MM.1S (cell line): Measurements from ENCODE around the gene PHETA2.

ENCODE experiments used
- EZH2 ChIP-seq: fragments of 300-600 bp; sonication (generic); optimal IDR thresholded peaks from 2 replicates; pipeline ENCODE3; 2017; ENCODE audit warnings: low read depth, mild to moderate bottlenecking, antibody characterized with exemption, low read length, mixed read lengths
- TF ChIP-seq, protein P1 (sequence below): fragments of 300-600 bp; sonication (generic); IDR thresholded peaks from 2 replicates; pipeline ENCODE4 v1.5.1; 2016; ENCODE audit warnings: antibody characterized with exemption, low read length, mixed read lengths

- TF ChIP-seq, protein P1, sequence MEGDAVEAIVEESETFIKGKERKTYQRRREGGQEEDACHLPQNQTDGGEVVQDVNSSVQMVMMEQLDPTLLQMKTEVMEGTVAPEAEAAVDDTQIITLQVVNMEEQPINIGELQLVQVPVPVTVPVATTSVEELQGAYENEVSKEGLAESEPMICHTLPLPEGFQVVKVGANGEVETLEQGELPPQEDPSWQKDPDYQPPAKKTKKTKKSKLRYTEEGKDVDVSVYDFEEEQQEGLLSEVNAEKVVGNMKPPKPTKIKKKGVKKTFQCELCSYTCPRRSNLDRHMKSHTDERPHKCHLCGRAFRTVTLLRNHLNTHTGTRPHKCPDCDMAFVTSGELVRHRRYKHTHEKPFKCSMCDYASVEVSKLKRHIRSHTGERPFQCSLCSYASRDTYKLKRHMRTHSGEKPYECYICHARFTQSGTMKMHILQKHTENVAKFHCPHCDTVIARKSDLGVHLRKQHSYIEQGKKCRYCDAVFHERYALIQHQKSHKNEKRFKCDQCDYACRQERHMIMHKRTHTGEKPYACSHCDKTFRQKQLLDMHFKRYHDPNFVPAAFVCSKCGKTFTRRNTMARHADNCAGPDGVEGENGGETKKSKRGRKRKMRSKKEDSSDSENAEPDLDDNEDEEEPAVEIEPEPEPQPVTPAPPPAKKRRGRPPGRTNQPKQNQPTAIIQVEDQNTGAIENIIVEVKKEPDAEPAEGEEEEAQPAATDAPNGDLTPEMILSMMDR: no peak
- no peak for TF ChIP-seq EZH2
Measured at GRCh38 chr22:42064629-42065028, 9.4 kb upstream of the PHETA2 start.
